H1 (cell line): ENCODE measurements around the gene RAB1B. TPM values are rescaled to one million over a fixed set of nuclear protein-coding genes. Genes with fewer than 3 reads are reported as not detected.

ENCODE experiments used
- CTCF ChIA-PET: fragments of 300-600 bp; sonication (Branson Sonifier 250); formaldehyde crosslinking; loops from one replicate; lab custom pipeline; 2021; ENCODE audit not compliant: partially characterized antibody; lab: Charles Lee
- POLR2A ChIA-PET: fragments of 300-600 bp; sonication (Branson Sonifier 250); formaldehyde crosslinking; loops from one replicate; lab custom pipeline; 2021; ENCODE audit warnings: inconsistent platforms; ENCODE audit not compliant: partially characterized antibody; lab: Charles Lee
- DNase-seq, 2 experiments: peaks; one replicate each; pipeline versions ENCODE4 v3.0.0 to v3.0.0-alpha.2; 2010 to 2022; ENCODE audit warnings: low spot score in 2 of 2, low read depth in 1 of 2, mixed read lengths in 1 of 2
- FAIRE-seq: peaks from 2 replicates; lab custom pipeline; 2011; peaks lifted over from hg19 to GRCh38; lab: Jason Lieb, UNC
- H2AFZ ChIP-seq: 2 replicates; pipeline ENCODE4 v1.8.1; 2012; ENCODE audit warnings: low read length, inconsistent platforms
- H2AK5ac ChIP-seq: 2 replicates; pipeline ENCODE4 v1.6.1; 2013; ENCODE audit warnings: low read depth, low read length
- H2BK120ac ChIP-seq: replicated peaks from 2 replicates; pipeline ENCODE3; 2013; ENCODE audit warnings: low read depth, low read length, inconsistent platforms
- H2BK12ac ChIP-seq: 2 replicates; pipeline ENCODE4 v1.6.1; 2013; ENCODE audit warnings: low read depth, low read length
- H2BK15ac ChIP-seq: 2 replicates; pipeline ENCODE4 v1.6.1; 2013; ENCODE audit warnings: low read length
- H2BK20ac ChIP-seq: 2 replicates; pipeline ENCODE4 v1.6.1; 2013; ENCODE audit warnings: low read length
- H2BK5ac ChIP-seq: 2 replicates; pipeline ENCODE4 v1.6.1; 2013; ENCODE audit warnings: low read depth, low read length
- H3K14ac ChIP-seq: 2 replicates; pipeline ENCODE4 v1.6.1; 2013; ENCODE audit warnings: inconsistent platforms; ENCODE audit not compliant: insufficient read length
- H3K18ac ChIP-seq: 2 replicates; pipeline ENCODE4 v1.6.1; 2013; ENCODE audit warnings: low read length; ENCODE audit errors: extremely low read depth
- H3K23ac ChIP-seq: 2 replicates; pipeline ENCODE4 v1.6.1; 2013; ENCODE audit warnings: inconsistent platforms; ENCODE audit not compliant: insufficient read length
- H3K23me2 ChIP-seq: 2 replicates; pipeline ENCODE4 v1.6.1; 2013; ENCODE audit warnings: low read depth, low read length
- H3K27ac ChIP-seq: 2 replicates; pipeline ENCODE4 v1.6.1; 2011; ENCODE audit warnings: low read depth, low read length, inconsistent platforms
- H3K27me3 ChIP-seq, 4 experiments: replicated peaks in 1 of 4; 1 replicate in 1 of 4; 2 replicates in 3 of 4; pipeline versions ENCODE4 v1.6.1 to v1.8.1; 2011 to 2013; ENCODE audit warnings: low read length in 3 of 4, mild to moderate bottlenecking in 3 of 4, inconsistent platforms in 2 of 4, mixed read lengths in 2 of 4, moderate library complexity in 1 of 4; ENCODE audit not compliant: control insufficient read depth in 3 of 4, insufficient read depth in 3 of 4; ENCODE audit errors: extremely low read depth in 1 of 4
- H3K36me3 ChIP-seq, 4 experiments: 2 replicates each; pipeline versions ENCODE4 v1.6.1 to v1.8.1; 2011 to 2013; ENCODE audit warnings: mild to moderate bottlenecking in 4 of 4, low read length in 3 of 4, moderate library complexity in 2 of 4, control low read depth in 1 of 4, inconsistent platforms in 1 of 4; ENCODE audit not compliant: insufficient read depth in 4 of 4, control insufficient read depth in 2 of 4
- H3K4ac ChIP-seq: replicated peaks from 2 replicates; pipeline ENCODE3; 2013; ENCODE audit warnings: low read length, low read depth, mixed read lengths, inconsistent platforms; ENCODE audit not compliant: insufficient read length
- H3K4me1 ChIP-seq, 4 experiments: replicated peaks in 1 of 4; 1 replicate in 1 of 4; 2 replicates in 3 of 4; pipeline versions ENCODE4 v1.6.1 to v1.8.1; 2011 to 2013; ENCODE audit warnings: low read length in 3 of 4, inconsistent platforms in 2 of 4, mixed read lengths in 1 of 4; ENCODE audit not compliant: insufficient read depth in 4 of 4, control insufficient read depth in 3 of 4
- H3K4me2 ChIP-seq, 2 experiments: 2 replicates each; pipeline versions ENCODE4 v1.6.1 to v1.8.1; 2011 to 2013; ENCODE audit warnings: low read depth in 2 of 2, low read length in 2 of 2, control low read depth in 1 of 2, inconsistent platforms in 1 of 2, mild to moderate bottlenecking in 1 of 2; ENCODE audit not compliant: insufficient read depth in 1 of 2
- H3K4me3 ChIP-seq, 4 experiments: fragments of 200-600, 300-600 bp in 1 of 4; sonication (generic), shearing (Covaris generic), sonication (Bioruptor Twin) in 1 of 4; 2 replicates each; pipeline versions ENCODE4 v1.5.1 to v1.8.1; 2011 to 2016; ENCODE audit warnings: low read length in 4 of 4, low read depth in 3 of 4, control low read depth in 2 of 4, inconsistent platforms in 2 of 4, mild to moderate bottlenecking in 2 of 4, mixed read lengths in 1 of 4, moderate library complexity in 1 of 4; ENCODE audit not compliant: insufficient read depth in 2 of 4; ENCODE audit errors: extremely low read depth in 1 of 4
- H3K56ac ChIP-seq: replicated peaks from 2 replicates; pipeline ENCODE3; 2013; ENCODE audit warnings: low read depth, mild to moderate bottlenecking, mixed read lengths, low read length, inconsistent platforms; ENCODE audit not compliant: insufficient read length
- H3K79me1 ChIP-seq: 2 replicates; pipeline ENCODE4 v1.6.1; 2013; ENCODE audit warnings: low read depth, low read length, control low read depth
- H3K79me2 ChIP-seq, 2 experiments: 2 replicates each; pipeline versions ENCODE4 v1.6.1 to v1.8.1; 2012 to 2013; ENCODE audit warnings: low read length in 2 of 2, mild to moderate bottlenecking in 2 of 2, inconsistent platforms in 1 of 2; ENCODE audit not compliant: insufficient read depth in 2 of 2, control insufficient read depth in 1 of 2
- H3K9ac ChIP-seq, 4 experiments: replicated peaks in 1 of 4; 1 replicate in 1 of 4; 2 replicates in 3 of 4; pipeline versions ENCODE4 v1.6.1 to v1.8.1; 2011 to 2013; ENCODE audit warnings: low read depth in 3 of 4, low read length in 3 of 4, control low read depth in 2 of 4, mild to moderate bottlenecking in 2 of 4, moderate library complexity in 2 of 4, inconsistent platforms in 1 of 4; ENCODE audit errors: extremely low read depth in 1 of 4
- H3K9me3 ChIP-seq, 2 experiments: 2 replicates each; pipeline versions ENCODE4 v1.6.1 to v1.8.1; 2012 to 2013; ENCODE audit warnings: mild to moderate bottlenecking in 2 of 2, moderate library complexity in 2 of 2, control low read depth in 1 of 2, inconsistent platforms in 1 of 2, low read depth in 1 of 2, low read length in 1 of 2, mixed read lengths in 1 of 2; ENCODE audit not compliant: insufficient read depth in 2 of 2
- H4K20me1 ChIP-seq, 2 experiments: replicated peaks in 1 of 2; 2 replicates each; pipeline versions ENCODE3 to v1.8.1; 2011 to 2013; ENCODE audit warnings: inconsistent platforms in 2 of 2, low read length in 2 of 2, mild to moderate bottlenecking in 1 of 2; ENCODE audit not compliant: insufficient read depth in 2 of 2, control insufficient read depth in 1 of 2
- H4K5ac ChIP-seq: 2 replicates; pipeline ENCODE4 v1.6.1; 2013; ENCODE audit warnings: low read length, low read depth, mixed read lengths, inconsistent platforms; ENCODE audit not compliant: insufficient read length
- H4K8ac ChIP-seq: 2 replicates; pipeline ENCODE4 v1.8.0; 2013; ENCODE audit warnings: mild to moderate bottlenecking, moderate library complexity, low read length, inconsistent platforms; ENCODE audit not compliant: insufficient read depth; ENCODE audit errors: extremely low read depth
- H4K91ac ChIP-seq: replicated peaks from 2 replicates; pipeline ENCODE3; 2013; ENCODE audit warnings: low read length, mixed read lengths, inconsistent platforms; ENCODE audit not compliant: insufficient read length
- CBX5 ChIP-seq: fragments of 300-800, 300-1000 bp; sonication (generic); IDR thresholded peaks from 2 replicates; pipeline ENCODE4 v1.7.1; 2016; ENCODE audit warnings: antibody characterized with exemption, low read length, low read depth
- CBX8 ChIP-seq: fragments of 300-800, 300-1000 bp; sonication (generic); IDR thresholded peaks from 2 replicates; pipeline ENCODE4 v1.7.1; 2016; ENCODE audit warnings: low read depth, low read length, borderline replicate concordance
- CTCF ChIP-seq, 3 experiments: IDR thresholded peaks; 1 replicate in 2 of 3; 2 replicates in 1 of 3; pipeline versions ENCODE4 v1.5.1 to v1.6.1; 2011; ENCODE audit warnings: low read length in 3 of 3, mild to moderate bottlenecking in 3 of 3, inconsistent platforms in 2 of 3, low read depth in 1 of 3, moderate library complexity in 1 of 3; ENCODE audit not compliant: insufficient read depth in 1 of 3; ENCODE audit errors: control extremely low read depth in 1 of 3
- EZH2 ChIP-seq: fragments of 200-600 bp; sonication (generic); IDR thresholded peaks from 2 replicates; pipeline ENCODE4 v1.7.1; 2012; ENCODE audit warnings: low read depth, mild to moderate bottlenecking, moderate library complexity, low read length, inconsistent platforms; ENCODE audit not compliant: severe bottlenecking
- HDAC2 ChIP-seq, 2 experiments: fragments of 300-600 bp in 1 of 2; sonication (generic) in 1 of 2; IDR thresholded peaks; 2 replicates each; pipeline ENCODE4 v1.6.1; 2011 to 2012; ENCODE audit warnings: low read depth in 2 of 2, low read length in 2 of 2, mild to moderate bottlenecking in 2 of 2, moderate library complexity in 2 of 2, borderline replicate concordance in 1 of 2, inconsistent platforms in 1 of 2
- HDAC6 ChIP-seq: IDR thresholded peaks from one replicate; pipeline ENCODE4 v1.7.1; 2012; ENCODE audit warnings: low read depth, mild to moderate bottlenecking, inconsistent platforms, low read length, moderate library complexity
- PHF8 ChIP-seq: fragments of 200-600 bp; sonication (generic); conservative IDR thresholded peaks from 2 replicates; pipeline ENCODE4 v1.7.1; 2012; ENCODE audit warnings: low read depth, mild to moderate bottlenecking, inconsistent platforms, low read length, moderate library complexity
- SIN3A ChIP-seq, 2 experiments: IDR thresholded peaks in 1 of 2; conservative IDR thresholded peaks in 1 of 2; 2 replicates each; pipeline ENCODE4 v1.6.1; 2011 to 2012; ENCODE audit warnings: low read length in 2 of 2, improper control_type of control experiment in 1 of 2, low read depth in 1 of 2, mild to moderate bottlenecking in 1 of 2
- SIX5 ChIP-seq: IDR thresholded peaks from 2 replicates; pipeline ENCODE4 v1.6.1; 2011; ENCODE audit warnings: mild to moderate bottlenecking, low read depth, low read length
- TEAD4 ChIP-seq: IDR thresholded peaks from 2 replicates; pipeline ENCODE4 v1.6.1; 2012; ENCODE audit warnings: low read depth, low read length, inconsistent platforms, mixed read lengths
- WGBS, 2 experiments: shearing (Covaris generic) in 1 of 2; methylation state at CpG; one replicate each; pipeline versions ENCODE4 v1.1.6 to v1.1.7; 2013 to 2015; ENCODE audit warnings: low lambda C conversion rate in 2 of 2, mixed read lengths in 2 of 2, inconsistent platforms in 1 of 2, low coverage in 1 of 2, missing lambda C conversion rate in 1 of 2; ENCODE audit not compliant: insufficient replicate concordance in 2 of 2, insufficient coverage in 1 of 2, insufficient read length in 1 of 2; ENCODE audit errors: extremely low coverage in 1 of 2, missing lambda C conversion rate in 1 of 2; 5-methylcytosine and 5-hydroxymethylcytosine counted together
- polyA plus RNA-seq, 7 experiments: library from polyadenylated mRNA; depleted of rRNA in 3 of 7; stranded (reverse) in 5 of 7; unstranded in 2 of 7; fragments of >200 nt in 5 of 7; fragments of 200-250 nt in 2 of 7; gene quantifications; 1 replicate in 5 of 7; 2 replicates in 1 of 7; 4 replicates in 1 of 7; pipeline versions ENCODE4 v1.2.1 to v1.2.3, GENCODE V29; 2011 to 2013; ENCODE audit warnings: missing spikeins in 2 of 7, mixed read lengths in 2 of 7
- total RNA-seq: library from RNA; stranded (reverse); fragmentation: NEBNext Ultra II Directional; extraction: Animal tissue kit (Norgen Biotek cat#: 25700); gene quantifications from 2 replicates; pipeline ENCODE4 v1.2.1, GENCODE V29; 2021

The RAB1B gene
- total and polyA plus RNA-seq, 2 of the 8 experiments (the other 6 are each of a cell fraction or from before 2014, with no cell fraction given): 100 to 217 TPM

- Histone ChIP-seq H2BK120ac (no peak overlapping the region), H4K8ac (no peak overlapping the region), H3K79me1 (peaks cover 6% of the 10 kb centered on the region), H3K23me2 (peaks cover 9% of the 10 kb centered on the region; the same call in 1 of the 2 replicates), H3K27me3 (peaks cover 2 to 14% (median 12%) of the 10 kb centered on the region in 4 experiments), H3K4ac (no peak overlapping the region), H2BK12ac (no peak overlapping the region), H4K91ac (no peak overlapping the region), H3K4me1 (peaks cover 0 to 28% (median 10%) of the 10 kb centered on the region in 4 experiments; a peak in 5 of 7 replicates), H4K5ac (no peak overlapping the region), H3K4me3 (no peak overlapping the region), H3K79me2 (peaks cover 0 to 9% of the 10 kb centered on the region in 2 experiments; a peak in 1 of 4 replicates), H3K14ac (no peak overlapping the region), H3K18ac (no peak overlapping the region), H2BK15ac (no peak overlapping the region), H2AFZ (no peak overlapping the region), H3K36me3 (peaks cover 0 to 2% (median 0%) of the 10 kb centered on the region in 4 experiments; a peak in 1 of 8 replicates), H3K27ac (no peak overlapping the region), H2AK5ac (no peak overlapping the region), H3K4me2 (no peak overlapping the region), H2BK20ac (no peak overlapping the region), H4K20me1 (peaks cover 9 to 17% of the 10 kb centered on the region in 2 experiments), H3K9ac (no peak overlapping the region), H3K23ac (no peak overlapping the region), H2BK5ac (no peak overlapping the region), H3K9me3 (no peaks in the 10 kb centered on the region), H3K56ac (no peak overlapping the region)
- DNase-seq (no peak), FAIRE-seq (no peak)
- CTCF ChIA-PET: interaction anchor here (0.9 to 6.9 kb wide), 14 partner anchors 10 to 84 kb away, joined by 3 to 57 read pairs (median 5); no protein-coding TSS in a partner anchor
- 96% methylated on average over 5 of the region's 5 CpGs; no CpG with 5 or more reads in 1 of the 2 experiments for WGBS, 2 experiments
- POLR2A ChIA-PET: interaction anchor here (0.6 to 3.1 kb wide), 9 partner anchors 8 to 342 kb away, joined by 3 to 13 read pairs (median 4); partner anchors contain the start of genes BRMS1, RAB1B and RIN1
- TF ChIP-seq CBX8 (no peak), PHF8 (no peak), HDAC6 (no peak), EZH2 (no peak), SIN3A (conservative IDR thresholded peaks at IDR 0.05 in 1 of 2, IDR thresholded peaks at IDR 0.05 in 1 of 2; ENCODE audit: low read depth in 1 of 2, low read length in 2 of 2) (no peak), TEAD4 (no peak), CTCF (IDR thresholded peaks at IDR 0.05; ENCODE audit: control extremely low read depth in 1 of 3, insufficient read depth in 1 of 3, low read depth in 1 of 3, low read length in 3 of 3) (no peak), HDAC2 (IDR thresholded peaks at IDR 0.05; ENCODE audit: borderline replicate concordance in 1 of 2, low read depth in 2 of 2, low read length in 2 of 2) (no peak), SIX5 (no peak), CBX5 (no peak)
Observed at GRCh38 chr11:66286699-66287098, 18.3 kb downstream of the RAB1B start.
